ENCODE measurements around the gene NABP2. TPM values are rescaled to one million over a fixed set of nuclear protein-coding genes. Genes with fewer than 3 reads are reported as not detected.

Gene NABP2
- total RNA-seq, 2 donors from 2014 or later = 61.8 to 72.7 TPM

GRCh38 chr12:56221232-56221756 lies 2.8 kb upstream of the NABP2 start:
- H3K27me3 Mint-ChIP-seq (ENCODE audit: low read depth) = no peaks in the 10 kb centered on the region
- no peaks in the 10 kb centered on the region for H3K9me3 Mint-ChIP-seq
- DNase-seq (peak; percentile 18 to 23), ATAC-seq (replicated peaks in 1 of 2) (peak; percentile 40 to 45)
- H3K4me3 Mint-ChIP-seq = peak overlapping the region; percentile 99 to 100
- peaks cover 46% of the 10 kb centered on the region for H3K4me1 Mint-ChIP-seq (ENCODE audit: low read depth)
- peaks cover 5 to 8% of the 10 kb centered on the region in 2 donors for H3K36me3 Mint-ChIP-seq (ENCODE audit: insufficient read depth in 2 of 2)
- peak overlapping the region; percentile 97 for H3K27ac Mint-ChIP-seq

GRCh38 chr12:56221757-56222530 lies 2.2 kb upstream of the NABP2 start, which contains the start of gene RNF41:
RNF41 (minus strand) TSS chr12:56221922; CDS start chr12:56214047, 7,875 bp downstream.
- H3K9me3 Mint-ChIP-seq = no peaks in the 10 kb centered on the region
- peaks cover 5 to 7% of the 10 kb centered on the region in 2 donors for H3K36me3 Mint-ChIP-seq (ENCODE audit: insufficient read depth in 2 of 2)
- peak; percentile 94 to 95 for DNase-seq
- H3K4me3 Mint-ChIP-seq = peak within 1 kb of the TSS; percentile 99 to 100
- ATAC-seq (replicated peaks in 1 of 2) = peak; percentile 89 to 92
- H3K27me3 Mint-ChIP-seq (ENCODE audit: low read depth) = no peaks in the 10 kb centered on the region
- H3K27ac Mint-ChIP-seq = peak within 1 kb of the TSS; percentile 97
- peaks cover 46% of the 10 kb centered on the region for H3K4me1 Mint-ChIP-seq (ENCODE audit: low read depth)

GRCh38 chr12:56222531-56222895 lies 1.6 kb upstream of the NABP2 start:
- H3K4me1 Mint-ChIP-seq (ENCODE audit: low read depth) = peaks cover 46% of the 10 kb centered on the region
- peak overlapping the region; percentile 99 to 100 for H3K4me3 Mint-ChIP-seq
- H3K27me3 Mint-ChIP-seq (ENCODE audit: low read depth) = no peaks in the 10 kb centered on the region
- peak overlapping the region; percentile 97 for H3K27ac Mint-ChIP-seq
- no peak for DNase-seq
- ATAC-seq (replicated peaks in 1 of 2) = no peak
- no peaks in the 10 kb centered on the region for H3K9me3 Mint-ChIP-seq
- peaks cover 5 to 10% of the 10 kb centered on the region in 2 donors for H3K36me3 Mint-ChIP-seq (ENCODE audit: insufficient read depth in 2 of 2)

DNA sequence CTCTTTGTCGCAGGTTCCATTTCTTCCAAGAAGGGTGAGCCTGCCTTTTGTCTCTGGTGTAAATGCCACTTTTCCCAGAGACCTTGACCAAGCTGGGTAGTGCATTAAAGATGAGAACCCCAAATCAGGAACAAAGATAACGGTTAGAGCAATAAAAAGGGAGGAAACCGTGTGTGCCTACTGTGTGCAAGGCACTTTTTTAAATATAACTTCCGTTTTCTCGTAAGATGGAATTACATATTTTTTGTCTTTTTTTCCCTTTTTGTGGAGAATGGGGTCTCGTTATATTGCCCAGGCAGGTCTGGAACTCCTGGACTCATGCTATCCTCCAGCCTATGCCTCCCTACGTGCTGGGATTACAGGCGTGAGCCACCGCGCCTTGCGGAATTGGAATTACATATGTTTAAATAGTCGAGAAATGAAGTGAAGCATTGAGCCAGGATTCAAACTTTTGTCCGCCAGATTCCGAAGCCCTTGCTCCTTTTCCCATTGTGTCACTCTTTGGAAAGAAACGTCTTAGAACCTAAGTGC lies 506 bp upstream of the NABP2 start:
- ATAC-seq (replicated peaks in 1 of 2) (no peak), DNase-seq (no peak)
- H3K36me3 Mint-ChIP-seq (ENCODE audit: insufficient read depth in 2 of 2) = peaks cover 5 to 10% of the 10 kb centered on the region in 2 donors
- H3K9me3 Mint-ChIP-seq = no peaks in the 10 kb centered on the region
- peak overlapping the region; percentile 93 for H3K27ac Mint-ChIP-seq
- peak overlapping the region; percentile 91 to 100 for H3K4me3 Mint-ChIP-seq
- peaks cover 46% of the 10 kb centered on the region for H3K4me1 Mint-ChIP-seq (ENCODE audit: low read depth)
- no peaks in the 10 kb centered on the region for H3K27me3 Mint-ChIP-seq (ENCODE audit: low read depth)

GRCh38 chr12:56224954-56225353 lies 812 bp downstream of the NABP2 start:
- peaks cover 46% of the 10 kb centered on the region for H3K4me1 Mint-ChIP-seq (ENCODE audit: low read depth)
- ATAC-seq (replicated peaks in 1 of 2) (no peak), DNase-seq (no peak)
- H3K27me3 Mint-ChIP-seq (ENCODE audit: low read depth) = no peaks in the 10 kb centered on the region
- H3K9me3 Mint-ChIP-seq = no peaks in the 10 kb centered on the region
- peak overlapping the region; percentile 84 for H3K27ac Mint-ChIP-seq
- peaks cover 5 to 10% of the 10 kb centered on the region in 2 donors for H3K36me3 Mint-ChIP-seq (ENCODE audit: insufficient read depth in 2 of 2)
- H3K4me3 Mint-ChIP-seq = peak overlapping the region; percentile 91 to 100

GRCh38 chr12:56229082-56229481 lies 4.9 kb downstream of the NABP2 start:
- no peaks in the 10 kb centered on the region for H3K9me3 Mint-ChIP-seq
- peaks cover 18% of the 10 kb centered on the region for H3K4me1 Mint-ChIP-seq (ENCODE audit: low read depth)
- H3K4me3 Mint-ChIP-seq = no peak overlapping the region
- ATAC-seq (replicated peaks in 1 of 2) (no peak), DNase-seq (no peak)
- H3K27ac Mint-ChIP-seq = no peak overlapping the region
- peaks cover 0 to 6% of the 10 kb centered on the region in 2 donors for H3K36me3 Mint-ChIP-seq (ENCODE audit: insufficient read depth in 2 of 2)
- no peaks in the 10 kb centered on the region for H3K27me3 Mint-ChIP-seq (ENCODE audit: low read depth)

GRCh38 chr12:56229916-56230431 lies 5.8 kb downstream of the NABP2 start, which contains the start of gene SLC39A5:
SLC39A5 (plus strand) TSS chr12:56230051; CDS start chr12:56231275, 1,224 bp downstream.
- Mint-ChIP-seq H3K4me3 (no peak within 1 kb of the TSS), H3K27ac (no peak within 1 kb of the TSS), H3K27me3 (ENCODE audit: low read depth) (no peaks in the 10 kb centered on the region), H3K9me3 (no peaks in the 10 kb centered on the region), H3K4me1 (ENCODE audit: low read depth) (peaks cover 12% of the 10 kb centered on the region), H3K36me3 (ENCODE audit: insufficient read depth in 2 of 2) (peaks cover 0 to 6% of the 10 kb centered on the region in 2 donors)
- no peak for DNase-seq
- ATAC-seq (replicated peaks in 1 of 2) = no peak

GRCh38 chr12:56230432-56231183 lies 6.5 kb downstream of the NABP2 start:
- no peaks in the 10 kb centered on the region for H3K27me3 Mint-ChIP-seq (ENCODE audit: low read depth)
- no peaks in the 10 kb centered on the region for H3K9me3 Mint-ChIP-seq
- no peak overlapping the region for H3K4me3 Mint-ChIP-seq
- peaks cover 6% of the 10 kb centered on the region for H3K4me1 Mint-ChIP-seq (ENCODE audit: low read depth)
- H3K27ac Mint-ChIP-seq = no peak overlapping the region
- DNase-seq (no peak), ATAC-seq (replicated peaks in 1 of 2) (peak in 1 of 2 donors; percentile 17)
- H3K36me3 Mint-ChIP-seq (ENCODE audit: insufficient read depth in 2 of 2) = peaks cover 0 to 6% of the 10 kb centered on the region in 2 donors

GRCh38 chr12:56231184-56231582 lies 7.0 kb downstream of the NABP2 start:
- ATAC-seq (replicated peaks in 1 of 2) (peak in 1 of 2 donors; percentile 18), DNase-seq (no peak)
- Mint-ChIP-seq H3K9me3 (no peaks in the 10 kb centered on the region), H3K27ac (no peak overlapping the region), H3K36me3 (ENCODE audit: insufficient read depth in 2 of 2) (peaks cover 0 to 4% of the 10 kb centered on the region in 2 donors), H3K4me1 (ENCODE audit: low read depth) (no peaks in the 10 kb centered on the region), H3K27me3 (ENCODE audit: low read depth) (no peaks in the 10 kb centered on the region), H3K4me3 (no peak overlapping the region)

GRCh38 chr12:56234746-56235436 lies 10.7 kb downstream of the NABP2 start:
- Mint-ChIP-seq H3K4me3 (no peak overlapping the region), H3K27ac (no peak overlapping the region), H3K27me3 (ENCODE audit: low read depth) (no peaks in the 10 kb centered on the region), H3K36me3 (ENCODE audit: insufficient read depth in 2 of 2) (no peaks in the 10 kb centered on the region), H3K9me3 (no peaks in the 10 kb centered on the region), H3K4me1 (ENCODE audit: low read depth) (no peaks in the 10 kb centered on the region)
- ATAC-seq (replicated peaks in 1 of 2) = no peak
- DNase-seq = no peak

GRCh38 chr12:56236091-56236490 lies 11.9 kb downstream of the NABP2 start:
- Mint-ChIP-seq H3K36me3 (ENCODE audit: insufficient read depth in 2 of 2) (no peaks in the 10 kb centered on the region), H3K9me3 (no peaks in the 10 kb centered on the region), H3K4me1 (ENCODE audit: low read depth) (no peaks in the 10 kb centered on the region), H3K27me3 (ENCODE audit: low read depth) (no peaks in the 10 kb centered on the region), H3K27ac (no peak overlapping the region), H3K4me3 (no peak overlapping the region)
- DNase-seq (no peak), ATAC-seq (replicated peaks in 1 of 2) (no peak)

DNA sequence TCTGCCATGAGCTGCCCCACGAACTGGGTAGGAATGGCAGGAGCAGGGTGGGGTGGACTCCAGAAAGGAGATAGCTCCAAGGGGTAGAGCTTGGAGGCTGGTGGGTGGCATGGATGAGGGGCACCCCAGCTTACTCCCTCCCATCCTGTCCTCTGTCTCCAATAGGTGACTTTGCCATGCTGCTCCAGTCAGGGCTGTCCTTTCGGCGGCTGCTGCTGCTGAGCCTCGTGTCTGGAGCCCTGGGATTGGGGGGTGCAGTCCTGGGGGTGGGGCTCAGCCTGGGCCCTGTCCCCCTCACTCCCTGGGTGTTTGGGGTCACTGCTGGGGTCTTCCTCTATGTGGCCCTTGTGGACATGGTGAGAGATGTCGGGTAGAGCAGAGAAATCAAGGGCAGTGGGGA lies 12.8 kb downstream of the NABP2 start:
- Mint-ChIP-seq H3K9me3 (no peaks in the 10 kb centered on the region), H3K4me3 (no peak overlapping the region), H3K27me3 (ENCODE audit: low read depth) (no peaks in the 10 kb centered on the region), H3K4me1 (ENCODE audit: low read depth) (no peaks in the 10 kb centered on the region), H3K36me3 (ENCODE audit: insufficient read depth in 2 of 2) (peaks cover 0 to 2% of the 10 kb centered on the region in 2 donors), H3K27ac (no peak overlapping the region)
- no peak for ATAC-seq (replicated peaks in 1 of 2)
- no peak for DNase-seq
